ENCODE results near the gene SAMD4A. TPM values are rescaled to one million over a fixed set of nuclear protein-coding genes. Genes with fewer than 3 reads are reported as not detected.

The SAMD4A gene
- total and polyA plus RNA-seq, 2 donors, result 1.7 to 2.8 TPM

GRCh38 chr14:54703082-54703481, 136.2 kb downstream of the SAMD4A start:
- Histone ChIP-seq H3K9me3 (ENCODE audit: control insufficient read depth in 2 of 2, insufficient read depth in 1 of 2, low read length in 1 of 2) (no peaks in the 10 kb centered on the region), H3K4me3 (ENCODE audit: low read length in 2 of 2) (no peak overlapping the region), H3K27me3 (ENCODE audit: control insufficient read depth in 2 of 2, insufficient read depth in 1 of 2, low read length in 1 of 2) (no peaks in the 10 kb centered on the region), H3K27ac (ENCODE audit: low read depth in 1 of 2, low read length in 1 of 2) (no peak overlapping the region), H3K4me1 (ENCODE audit: control insufficient read depth in 2 of 2, insufficient read depth in 2 of 2, low read length in 2 of 2) (no peaks in the 10 kb centered on the region), H3K36me3 (ENCODE audit: control insufficient read depth in 2 of 2, insufficient read depth in 2 of 2, low read length in 1 of 2) (no peaks in the 10 kb centered on the region)
- 97% methylated on average over 5 of the region's 5 CpGs for WGBS
- DNase-seq (ENCODE audit: low read depth in 6 of 9, low spot score in 9 of 9), result no peak

GRCh38 chr14:54703724-54704123, 136.8 kb downstream of the SAMD4A start:
- Histone ChIP-seq H3K27ac (ENCODE audit: low read depth in 1 of 2, low read length in 1 of 2) (no peak overlapping the region), H3K9me3 (ENCODE audit: control insufficient read depth in 2 of 2, insufficient read depth in 1 of 2, low read length in 1 of 2) (no peaks in the 10 kb centered on the region), H3K4me3 (ENCODE audit: low read length in 2 of 2) (no peak overlapping the region), H3K4me1 (ENCODE audit: control insufficient read depth in 2 of 2, insufficient read depth in 2 of 2, low read length in 2 of 2) (no peaks in the 10 kb centered on the region), H3K27me3 (ENCODE audit: control insufficient read depth in 2 of 2, insufficient read depth in 1 of 2, low read length in 1 of 2) (no peaks in the 10 kb centered on the region), H3K36me3 (ENCODE audit: control insufficient read depth in 2 of 2, insufficient read depth in 2 of 2, low read length in 1 of 2) (no peaks in the 10 kb centered on the region)
- 89% methylated on average over 2 of the region's 2 CpGs for WGBS
- DNase-seq (ENCODE audit: low read depth in 6 of 9, low spot score in 9 of 9), result no peak

DNA sequence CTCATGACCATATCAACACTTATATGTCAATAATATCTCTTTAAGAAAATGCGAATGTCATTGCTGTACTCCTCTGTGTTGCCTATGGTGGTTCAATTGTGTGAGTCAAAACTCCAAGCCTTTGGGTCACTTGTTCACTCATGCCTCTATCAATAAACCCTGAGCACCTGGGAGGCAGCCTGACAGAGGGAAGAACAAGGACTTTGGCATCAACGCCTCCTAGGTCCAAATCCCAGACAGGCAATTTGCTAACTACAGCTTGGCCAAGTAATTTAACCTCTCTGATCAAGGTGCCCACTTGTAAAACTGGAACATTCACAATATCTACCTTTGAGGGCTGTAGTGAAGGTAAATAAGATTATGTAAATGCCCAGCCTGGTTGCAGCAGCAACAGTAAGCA, 137.8 kb downstream of the SAMD4A start:
- H3K9me3 ChIP-seq (ENCODE audit: control insufficient read depth in 2 of 2, insufficient read depth in 1 of 2, low read length in 1 of 2), result no peaks in the 10 kb centered on the region
- no peak overlapping the region for H3K27ac ChIP-seq (ENCODE audit: low read depth in 1 of 2, low read length in 1 of 2)
- no peak overlapping the region for H3K4me3 ChIP-seq (ENCODE audit: low read length in 2 of 2)
- no peaks in the 10 kb centered on the region for H3K27me3 ChIP-seq (ENCODE audit: control insufficient read depth in 2 of 2, insufficient read depth in 1 of 2, low read length in 1 of 2)
- H3K4me1 ChIP-seq (ENCODE audit: control insufficient read depth in 2 of 2, insufficient read depth in 2 of 2, low read length in 2 of 2), result no peaks in the 10 kb centered on the region
- no peak for DNase-seq (ENCODE audit: low read depth in 6 of 9, low spot score in 9 of 9)
- WGBS, result 98% methylated on average over 2 of the region's 2 CpGs
- H3K36me3 ChIP-seq (ENCODE audit: control insufficient read depth in 2 of 2, insufficient read depth in 2 of 2, low read length in 1 of 2), result no peaks in the 10 kb centered on the region

DNA sequence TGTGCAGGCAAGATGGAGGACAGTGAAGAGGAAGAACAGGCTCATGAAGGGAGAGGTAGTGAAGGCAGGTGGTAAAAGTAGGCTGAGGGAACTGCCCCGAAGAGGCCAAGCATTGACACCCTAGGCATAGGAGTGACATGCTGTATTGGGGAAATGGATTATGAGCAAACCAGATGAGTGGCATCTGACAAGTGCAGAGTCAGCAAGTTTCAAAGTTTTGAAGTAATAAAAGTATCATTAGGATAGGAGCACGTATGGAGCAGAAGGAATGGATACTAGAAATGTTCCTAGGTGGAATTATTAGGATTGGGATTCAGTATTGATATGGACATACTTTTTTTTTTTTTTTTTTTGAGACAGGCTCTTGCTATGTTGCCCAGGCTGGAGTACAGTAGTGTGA, 139.8 kb downstream of the SAMD4A start:
- Histone ChIP-seq H3K9me3 (ENCODE audit: control insufficient read depth in 2 of 2, insufficient read depth in 1 of 2, low read length in 1 of 2) (peaks cover 0 to 3% of the 10 kb centered on the region in 2 donors), H3K27me3 (ENCODE audit: control insufficient read depth in 2 of 2, insufficient read depth in 1 of 2, low read length in 1 of 2) (no peaks in the 10 kb centered on the region), H3K4me1 (ENCODE audit: control insufficient read depth in 2 of 2, insufficient read depth in 2 of 2, low read length in 2 of 2) (peaks cover 0 to 3% of the 10 kb centered on the region in 2 donors), H3K27ac (ENCODE audit: low read depth in 1 of 2, low read length in 1 of 2) (no peak overlapping the region), H3K4me3 (ENCODE audit: low read length in 2 of 2) (no peak overlapping the region), H3K36me3 (ENCODE audit: control insufficient read depth in 2 of 2, insufficient read depth in 2 of 2, low read length in 1 of 2) (no peaks in the 10 kb centered on the region)
- DNase-seq (ENCODE audit: low read depth in 6 of 9, low spot score in 9 of 9), result no peak
- WGBS, result 96% methylated on average over 2 of the region's 2 CpGs

DNA sequence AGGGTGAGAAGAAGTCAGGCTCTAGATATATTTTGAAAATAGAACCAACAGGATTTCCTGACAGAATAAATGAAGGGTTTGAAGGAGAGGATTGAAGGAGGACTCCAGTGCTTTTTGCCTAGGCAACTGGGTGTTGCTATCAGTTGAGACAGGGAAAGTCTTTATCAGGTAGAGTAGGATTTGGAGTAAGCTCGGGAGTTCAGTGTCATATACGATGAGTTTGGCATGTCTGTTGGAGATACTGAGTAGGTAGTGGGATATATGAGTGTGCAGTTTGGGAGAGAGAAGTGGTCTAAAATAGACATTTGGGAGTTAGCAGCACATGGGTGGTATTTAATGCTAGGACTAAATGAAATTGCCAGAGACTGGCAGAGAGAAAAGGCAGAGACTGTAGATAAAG, 141.2 kb downstream of the SAMD4A start:
- H3K4me1 ChIP-seq (ENCODE audit: control insufficient read depth in 2 of 2, insufficient read depth in 2 of 2, low read length in 2 of 2), result peaks cover 0 to 6% of the 10 kb centered on the region in 2 donors
- H3K36me3 ChIP-seq (ENCODE audit: control insufficient read depth in 2 of 2, insufficient read depth in 2 of 2, low read length in 1 of 2), result no peaks in the 10 kb centered on the region
- no peak overlapping the region for H3K4me3 ChIP-seq (ENCODE audit: low read length in 2 of 2)
- over 99% methylated on average over 2 of the region's 2 CpGs for whole genome bisulfite sequencing
- no peak overlapping the region for H3K27ac ChIP-seq (ENCODE audit: low read depth in 1 of 2, low read length in 1 of 2)
- no peak for DNase-seq (ENCODE audit: low read depth in 6 of 9, low spot score in 9 of 9)
- no peaks in the 10 kb centered on the region for H3K27me3 ChIP-seq (ENCODE audit: control insufficient read depth in 2 of 2, insufficient read depth in 1 of 2, low read length in 1 of 2)
- peaks cover 0 to 3% of the 10 kb centered on the region in 2 donors for H3K9me3 ChIP-seq (ENCODE audit: control insufficient read depth in 2 of 2, insufficient read depth in 1 of 2, low read length in 1 of 2)

- WGBS, result 71% methylated on average over 5 of the region's 5 CpGs
- H3K27ac ChIP-seq (ENCODE audit: low read depth in 1 of 2, low read length in 1 of 2), result no peak overlapping the region
- no peak for DNase-seq (ENCODE audit: low read depth in 6 of 9, low spot score in 9 of 9)
- no peak overlapping the region for H3K4me3 ChIP-seq (ENCODE audit: low read length in 2 of 2)
- H3K27me3 ChIP-seq (ENCODE audit: control insufficient read depth in 2 of 2, insufficient read depth in 1 of 2, low read length in 1 of 2), result no peaks in the 10 kb centered on the region
- H3K4me1 ChIP-seq (ENCODE audit: control insufficient read depth in 2 of 2, insufficient read depth in 2 of 2, low read length in 2 of 2), result peaks cover 0 to 6% of the 10 kb centered on the region in 2 donors
- H3K36me3 ChIP-seq (ENCODE audit: control insufficient read depth in 2 of 2, insufficient read depth in 2 of 2, low read length in 1 of 2), result no peaks in the 10 kb centered on the region
- H3K9me3 ChIP-seq (ENCODE audit: control insufficient read depth in 2 of 2, insufficient read depth in 1 of 2, low read length in 1 of 2), result peaks cover 0 to 3% of the 10 kb centered on the region in 2 donors
These were observed 142.1 kb downstream of the SAMD4A start for GRCh38 chr14:54708982-54709381.

GRCh38 chr14:54709444-54709843, 142.5 kb downstream of the SAMD4A start:
- H3K27ac ChIP-seq (ENCODE audit: low read depth in 1 of 2, low read length in 1 of 2), result no peak overlapping the region

GRCh38 chr14:54709867-54710266, 142.9 kb downstream of the SAMD4A start:
- H3K27ac ChIP-seq (ENCODE audit: low read depth in 1 of 2, low read length in 1 of 2), result no peak overlapping the region
- no peak overlapping the region for H3K4me3 ChIP-seq (ENCODE audit: low read length in 2 of 2)
- H3K36me3 ChIP-seq (ENCODE audit: control insufficient read depth in 2 of 2, insufficient read depth in 2 of 2, low read length in 1 of 2), result no peaks in the 10 kb centered on the region
- DNase-seq (ENCODE audit: low read depth in 6 of 9, low spot score in 9 of 9), result no peak
- H3K9me3 ChIP-seq (ENCODE audit: control insufficient read depth in 2 of 2, insufficient read depth in 1 of 2, low read length in 1 of 2), result peaks cover 0 to 3% of the 10 kb centered on the region in 2 donors
- H3K27me3 ChIP-seq (ENCODE audit: control insufficient read depth in 2 of 2, insufficient read depth in 1 of 2, low read length in 1 of 2), result no peaks in the 10 kb centered on the region
- H3K4me1 ChIP-seq (ENCODE audit: control insufficient read depth in 2 of 2, insufficient read depth in 2 of 2, low read length in 2 of 2), result peaks cover 0 to 6% of the 10 kb centered on the region in 2 donors

More at GRCh38 chr14:54709444-54709843, 142.5 kb downstream of the SAMD4A start:
- Histone ChIP-seq H3K9me3 (ENCODE audit: control insufficient read depth in 2 of 2, insufficient read depth in 1 of 2, low read length in 1 of 2) (peaks cover 0 to 3% of the 10 kb centered on the region in 2 donors), H3K27me3 (ENCODE audit: control insufficient read depth in 2 of 2, insufficient read depth in 1 of 2, low read length in 1 of 2) (no peaks in the 10 kb centered on the region), H3K36me3 (ENCODE audit: control insufficient read depth in 2 of 2, insufficient read depth in 2 of 2, low read length in 1 of 2) (no peaks in the 10 kb centered on the region), H3K4me1 (ENCODE audit: control insufficient read depth in 2 of 2, insufficient read depth in 2 of 2, low read length in 2 of 2) (peaks cover 0 to 6% of the 10 kb centered on the region in 2 donors), H3K4me3 (ENCODE audit: low read length in 2 of 2) (no peak overlapping the region)
- no peak for DNase-seq (ENCODE audit: low read depth in 6 of 9, low spot score in 9 of 9)
- WGBS, result 87% methylated on average over 2 of the region's 2 CpGs

DNA sequence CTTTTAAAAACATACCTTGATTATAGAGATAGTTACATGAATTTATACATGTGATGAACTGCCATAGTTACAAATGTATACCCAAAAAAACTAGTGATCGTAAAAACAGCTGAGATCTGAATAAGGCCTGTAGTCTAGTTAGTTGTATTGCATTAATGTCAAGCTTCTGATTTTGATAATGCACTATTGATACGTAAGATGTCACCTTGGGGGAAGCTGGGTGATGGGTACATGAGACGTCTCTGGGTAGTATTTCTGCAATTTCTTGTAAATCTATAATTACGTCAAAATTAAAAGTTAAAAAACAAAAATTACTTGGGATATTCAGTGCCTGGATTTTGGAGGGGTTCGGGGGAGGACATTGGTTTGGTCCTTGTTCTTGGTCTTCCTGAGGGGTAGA, 144.4 kb downstream of the SAMD4A start:
- DNase-seq (ENCODE audit: low read depth in 6 of 9, low spot score in 9 of 9), result no peak
- peaks cover 0 to 3% of the 10 kb centered on the region in 2 donors for H3K9me3 ChIP-seq (ENCODE audit: control insufficient read depth in 2 of 2, insufficient read depth in 1 of 2, low read length in 1 of 2)
- no peak overlapping the region for H3K27ac ChIP-seq (ENCODE audit: low read depth in 1 of 2, low read length in 1 of 2)
- no peaks in the 10 kb centered on the region for H3K36me3 ChIP-seq (ENCODE audit: control insufficient read depth in 2 of 2, insufficient read depth in 2 of 2, low read length in 1 of 2)
- H3K4me1 ChIP-seq (ENCODE audit: control insufficient read depth in 2 of 2, insufficient read depth in 2 of 2, low read length in 2 of 2), result peaks cover 0 to 6% of the 10 kb centered on the region in 2 donors
- no peaks in the 10 kb centered on the region for H3K27me3 ChIP-seq (ENCODE audit: control insufficient read depth in 2 of 2, insufficient read depth in 1 of 2, low read length in 1 of 2)
- H3K4me3 ChIP-seq (ENCODE audit: low read length in 2 of 2), result no peak overlapping the region
- WGBS, result 97% methylated on average over 5 of the region's 5 CpGs

Data from thymus (tissue), 11 donors.